Karpas-422 (cell line): ENCODE measurements around the gene PARD3B. TPM values are rescaled to one million over a fixed set of nuclear protein-coding genes. Genes with fewer than 3 reads are reported as not detected.

Experiments
- DNase-seq: peaks from one replicate; pipeline ENCODE4 v3.0.0-alpha.2; 2015
- H2AFZ ChIP-seq: fragments of 200-600 bp; sonication (generic); 2 replicates; pipeline ENCODE4 v1.6.1; 2014; ENCODE audit warnings: antibody characterized with exemption, low read length, mixed read lengths
- H3K27ac ChIP-seq: fragments of 200-600 bp; sonication (generic); 2 replicates; pipeline ENCODE4 v1.5.1; 2014; ENCODE audit warnings: mild to moderate bottlenecking, low read length, moderate library complexity
- H3K27me3 ChIP-seq: fragments of 200-600 bp; sonication (generic); 2 replicates; pipeline ENCODE4 v1.6.1; 2014; ENCODE audit warnings: low read length, mixed read lengths
- H3K36me3 ChIP-seq: fragments of 200-600 bp; sonication (generic); 2 replicates; pipeline ENCODE4 v1.6.1; 2014; ENCODE audit warnings: low read length, mixed read lengths; ENCODE audit not compliant: insufficient read depth
- H3K4me1 ChIP-seq: fragments of 200-600 bp; sonication (generic); 2 replicates; pipeline ENCODE4 v1.6.1; 2014; ENCODE audit warnings: mild to moderate bottlenecking, low read length, mixed read lengths
- H3K4me2 ChIP-seq: fragments of 200-600 bp; sonication (generic); 2 replicates; pipeline ENCODE4 v1.6.1; 2014; ENCODE audit warnings: low read length, low read depth, mild to moderate bottlenecking; ENCODE audit not compliant: poor library complexity, severe bottlenecking
- H3K4me3 ChIP-seq: fragments of 200-600 bp; sonication (generic); 2 replicates; pipeline ENCODE4 v1.5.1; 2014; ENCODE audit warnings: mild to moderate bottlenecking, antibody characterized with exemption, low read length, mixed read lengths
- H3K79me2 ChIP-seq: fragments of 200-600 bp; sonication (generic); 2 replicates; pipeline ENCODE4 v1.6.1; 2014; ENCODE audit warnings: mild to moderate bottlenecking, low read length, mixed read lengths
- H3K9ac ChIP-seq: fragments of 200-600 bp; sonication (generic); 2 replicates; pipeline ENCODE4 v1.6.0; 2014; ENCODE audit warnings: low read length
- H3K9me2 ChIP-seq: fragments of 200-600 bp; sonication (generic), shearing (Covaris generic); replicated peaks from 2 replicates; pipeline ENCODE4 v1.6.0; 2014; ENCODE audit warnings: mild to moderate bottlenecking, low read length, moderate library complexity; ENCODE audit not compliant: insufficient read depth
- H3K9me3 ChIP-seq: fragments of 300-700, 200-600 bp; sonication (generic); 2 replicates; pipeline ENCODE4 v1.6.1; 2014; ENCODE audit warnings: low read length, mixed read lengths
- H4K20me1 ChIP-seq: fragments of 200-600 bp; sonication (generic); 2 replicates; pipeline ENCODE4 v1.6.1; 2014; ENCODE audit warnings: mild to moderate bottlenecking, antibody characterized with exemption, low read length, low read depth; ENCODE audit not compliant: insufficient read depth
- total RNA-seq: library from RNA; depleted of rRNA; stranded (reverse); fragments of >200 nt; shearing (Covaris generic); gene quantifications from 2 replicates; pipeline ENCODE4 v1.2.3, GENCODE V29; 2014; ENCODE audit warnings: low replicate concordance

Gene PARD3B
- total RNA-seq, 1 experiment from 2014 or later, result not detected

GRCh38 chr2:205158404-205158803, 613.1 kb downstream of the PARD3B start:
- Histone ChIP-seq H3K4me1 (no peaks in the 10 kb centered on the region), H3K4me2 (no peak overlapping the region), H4K20me1 (no peaks in the 10 kb centered on the region), H3K9ac (no peak overlapping the region), H3K27ac (no peak overlapping the region), H3K9me3 (no peaks in the 10 kb centered on the region), H2AFZ (no peak overlapping the region), H3K27me3 (no peaks in the 10 kb centered on the region), H3K9me2 (no peaks in the 10 kb centered on the region), H3K79me2 (no peaks in the 10 kb centered on the region), H3K4me3 (no peak overlapping the region), H3K36me3 (no peaks in the 10 kb centered on the region)
- no peak for DNase-seq

GRCh38 chr2:205161156-205161839, 616.0 kb downstream of the PARD3B start:
- H3K4me2 ChIP-seq, result no peak overlapping the region
- no peak overlapping the region for H2AFZ ChIP-seq
- no peak overlapping the region for H3K9ac ChIP-seq
- no peaks in the 10 kb centered on the region for H3K79me2 ChIP-seq
- no peak for DNase-seq
- H4K20me1 ChIP-seq, result no peaks in the 10 kb centered on the region
- H3K27ac ChIP-seq, result no peak overlapping the region
- H3K9me3 ChIP-seq, result no peaks in the 10 kb centered on the region
- H3K36me3 ChIP-seq, result no peaks in the 10 kb centered on the region
- H3K4me3 ChIP-seq, result no peak overlapping the region
- H3K27me3 ChIP-seq, result no peaks in the 10 kb centered on the region
- no peaks in the 10 kb centered on the region for H3K9me2 ChIP-seq
- no peaks in the 10 kb centered on the region for H3K4me1 ChIP-seq

GRCh38 chr2:205166745-205167144, 621.5 kb downstream of the PARD3B start:
- no peak for DNase-seq
- no peaks in the 10 kb centered on the region for H3K27me3 ChIP-seq
- no peaks in the 10 kb centered on the region for H3K36me3 ChIP-seq
- no peak overlapping the region for H3K4me2 ChIP-seq
- no peak overlapping the region for H3K4me3 ChIP-seq
- no peak overlapping the region for H3K9ac ChIP-seq
- H3K27ac ChIP-seq, result no peak overlapping the region
- no peak overlapping the region for H2AFZ ChIP-seq
- H3K9me2 ChIP-seq, result no peaks in the 10 kb centered on the region
- no peaks in the 10 kb centered on the region for H4K20me1 ChIP-seq
- H3K4me1 ChIP-seq, result no peaks in the 10 kb centered on the region
- no peaks in the 10 kb centered on the region for H3K79me2 ChIP-seq
- H3K9me3 ChIP-seq, result no peaks in the 10 kb centered on the region

GRCh38 chr2:205169012-205169411, 623.7 kb downstream of the PARD3B start:
- Histone ChIP-seq H3K36me3 (no peaks in the 10 kb centered on the region), H3K27me3 (no peaks in the 10 kb centered on the region; the same call in 1 of the 2 replicates), H3K27ac (no peak overlapping the region), H3K9me3 (no peaks in the 10 kb centered on the region), H3K79me2 (no peaks in the 10 kb centered on the region), H4K20me1 (no peaks in the 10 kb centered on the region), H3K4me2 (no peak overlapping the region), H2AFZ (no peak overlapping the region), H3K9ac (no peak overlapping the region), H3K9me2 (no peaks in the 10 kb centered on the region), H3K4me1 (no peaks in the 10 kb centered on the region), H3K4me3 (no peak overlapping the region)
- DNase-seq, result no peak

GRCh38 chr2:205169464-205169863, 624.2 kb downstream of the PARD3B start:
- Histone ChIP-seq H3K36me3 (no peaks in the 10 kb centered on the region), H3K4me2 (no peak overlapping the region), H3K27ac (no peak overlapping the region), H4K20me1 (no peaks in the 10 kb centered on the region), H3K79me2 (no peaks in the 10 kb centered on the region), H2AFZ (no peak overlapping the region), H3K9me2 (no peaks in the 10 kb centered on the region), H3K9ac (no peak overlapping the region), H3K4me3 (no peak overlapping the region), H3K9me3 (no peaks in the 10 kb centered on the region), H3K27me3 (no peaks in the 10 kb centered on the region; the same call in 1 of the 2 replicates), H3K4me1 (no peaks in the 10 kb centered on the region)
- DNase-seq, result no peak

- Histone ChIP-seq H3K79me2 (no peaks in the 10 kb centered on the region), H3K9me3 (no peaks in the 10 kb centered on the region), H3K9me2 (no peaks in the 10 kb centered on the region), H3K36me3 (no peaks in the 10 kb centered on the region), H3K27me3 (no peaks in the 10 kb centered on the region; the same call in 1 of the 2 replicates), H3K4me3 (no peak overlapping the region), H3K4me2 (no peak overlapping the region), H4K20me1 (no peaks in the 10 kb centered on the region), H3K9ac (no peak overlapping the region), H3K4me1 (no peaks in the 10 kb centered on the region), H3K27ac (no peak overlapping the region), H2AFZ (no peak overlapping the region)
- DNase-seq, result no peak
Observed at GRCh38 chr2:205170399-205170798, 625.1 kb downstream of the PARD3B start.

- no peak overlapping the region for H3K27ac ChIP-seq
- DNase-seq, result no peak
- no peaks in the 10 kb centered on the region for H3K4me1 ChIP-seq
- no peak overlapping the region for H3K4me3 ChIP-seq
- H3K27me3 ChIP-seq, result no peaks in the 10 kb centered on the region; the same call in 1 of the 2 replicates
- no peak overlapping the region for H3K9ac ChIP-seq
- no peaks in the 10 kb centered on the region for H3K9me3 ChIP-seq
- no peaks in the 10 kb centered on the region for H3K9me2 ChIP-seq
- no peaks in the 10 kb centered on the region for H3K79me2 ChIP-seq
- H4K20me1 ChIP-seq, result no peaks in the 10 kb centered on the region
- H2AFZ ChIP-seq, result no peak overlapping the region
- H3K36me3 ChIP-seq, result no peaks in the 10 kb centered on the region
- no peak overlapping the region for H3K4me2 ChIP-seq
Observed at GRCh38 chr2:205171261-205171940, 626.1 kb downstream of the PARD3B start.

GRCh38 chr2:205175831-205176230, 630.6 kb downstream of the PARD3B start:
- H3K36me3 ChIP-seq, result no peaks in the 10 kb centered on the region
- no peaks in the 10 kb centered on the region for H3K9me2 ChIP-seq
- H3K4me3 ChIP-seq, result no peak overlapping the region
- no peak overlapping the region for H2AFZ ChIP-seq
- no peak overlapping the region for H3K4me2 ChIP-seq
- no peak for DNase-seq
- H3K27me3 ChIP-seq, result no peaks in the 10 kb centered on the region; the same call in 1 of the 2 replicates
- H3K4me1 ChIP-seq, result no peaks in the 10 kb centered on the region
- no peak overlapping the region for H3K27ac ChIP-seq
- H4K20me1 ChIP-seq, result no peaks in the 10 kb centered on the region
- H3K9me3 ChIP-seq, result no peaks in the 10 kb centered on the region
- H3K9ac ChIP-seq, result no peak overlapping the region
- H3K79me2 ChIP-seq, result no peaks in the 10 kb centered on the region
